A673 (cell line): ENCODE measurements around the gene MSRB3. TPM values are rescaled to one million over a fixed set of nuclear protein-coding genes. Genes with fewer than 3 reads are reported as not detected.

Experiments
- BruUV-seq: library from RNA; stranded (reverse); fragments of 400-500 nt; replicated peaks from 2 replicates; lab custom pipeline; 2021; lab: Mats Ljungman, UMichigan
- CTCF ChIA-PET: fragments of 300-600 bp; sonication (Branson Sonifier 250); formaldehyde crosslinking; loops from one replicate; lab custom pipeline; 2022; ENCODE audit warnings: antibody characterized with exemption; lab: Charles Lee
- POLR2A ChIA-PET: fragments of 300-600 bp; sonication (Branson Sonifier 250); formaldehyde crosslinking; loops from one replicate; lab custom pipeline; 2022; ENCODE audit warnings: antibody characterized with exemption; ENCODE audit not compliant: low non-redundant PET; lab: Charles Lee
- DNase-seq: peaks from one replicate; pipeline ENCODE4 v3.0.0-alpha.2; 2015; ENCODE audit warnings: low spot score
- H3K27ac ChIP-seq: fragments of 200-600 bp; sonication (generic); 2 replicates; pipeline ENCODE4 v1.5.1; 2016; ENCODE audit warnings: mixed run types, low read depth, mild to moderate bottlenecking, mixed read lengths, antibody characterized with exemption, low read length; ENCODE audit not compliant: poor library complexity, severe bottlenecking
- H3K27me3 ChIP-seq: fragments of 200-600 bp; sonication (generic); replicated peaks from 2 replicates; pipeline ENCODE4 v1.6.1; 2017; ENCODE audit warnings: mixed run types, low read depth, mild to moderate bottlenecking, mixed read lengths, antibody characterized with exemption, low read length; ENCODE audit not compliant: insufficient read depth, poor library complexity
- H3K36me3 ChIP-seq: fragments of 200-600 bp; sonication (generic); 2 replicates; pipeline ENCODE4 v1.6.1; 2016; ENCODE audit warnings: mixed run types, mild to moderate bottlenecking, mixed read lengths, antibody characterized with exemption, low read length; ENCODE audit not compliant: insufficient read depth, poor library complexity, severe bottlenecking
- H3K4me1 ChIP-seq: fragments of 200-600 bp; sonication (generic); 2 replicates; pipeline ENCODE4 v1.6.1; 2017; ENCODE audit warnings: mixed run types, mild to moderate bottlenecking, mixed read lengths, antibody characterized with exemption, low read length; ENCODE audit not compliant: insufficient read depth, poor library complexity, severe bottlenecking
- H3K4me3 ChIP-seq: fragments of 200-600 bp; sonication (generic); 2 replicates; pipeline ENCODE4 v1.5.1; 2016; ENCODE audit warnings: low read depth, mixed run types, mild to moderate bottlenecking, mixed read lengths, low read length; ENCODE audit not compliant: poor library complexity, severe bottlenecking
- H3K9me3 ChIP-seq: fragments of 200-600 bp; sonication (generic); 2 replicates; pipeline ENCODE4 v1.6.1; 2016; ENCODE audit warnings: mixed run types, low read depth, mild to moderate bottlenecking, mixed read lengths, antibody characterized with exemption, low read length; ENCODE audit not compliant: poor library complexity, severe bottlenecking
- EZH2 ChIP-seq: fragments of 200-600 bp; sonication (generic); IDR thresholded peaks from 2 replicates; pipeline ENCODE4 v1.6.1; 2017; ENCODE audit warnings: borderline replicate concordance, low read depth, mild to moderate bottlenecking, mixed read lengths, antibody characterized with exemption, low read length; ENCODE audit not compliant: poor library complexity, severe bottlenecking
- intact Hi-C: fragments of 100-400 bp; cut with micrococcal nuclease; formaldehyde crosslinking; loops from one replicate; pipeline ENCODE4 v1.10.0; 2022; ENCODE audit not compliant: unreplicated experiment
- total RNA-seq: library from RNA; stranded (reverse); gene quantifications from 2 replicates; pipeline ENCODE4 v1.2.3, GENCODE V29; 2021
- TF ChIP-seq, protein P1 (sequence below): fragments of 300-800, 200-600 bp; sonication (generic); conservative IDR thresholded peaks from 2 replicates; pipeline ENCODE4 v1.5.1; 2017; ENCODE audit warnings: low read depth, mild to moderate bottlenecking, antibody characterized with exemption, low read length, moderate library complexity, mixed read lengths

MSRB3 gene
- total RNA-seq, 1 experiment from 2014 or later, result 2.1 TPM

DNA sequence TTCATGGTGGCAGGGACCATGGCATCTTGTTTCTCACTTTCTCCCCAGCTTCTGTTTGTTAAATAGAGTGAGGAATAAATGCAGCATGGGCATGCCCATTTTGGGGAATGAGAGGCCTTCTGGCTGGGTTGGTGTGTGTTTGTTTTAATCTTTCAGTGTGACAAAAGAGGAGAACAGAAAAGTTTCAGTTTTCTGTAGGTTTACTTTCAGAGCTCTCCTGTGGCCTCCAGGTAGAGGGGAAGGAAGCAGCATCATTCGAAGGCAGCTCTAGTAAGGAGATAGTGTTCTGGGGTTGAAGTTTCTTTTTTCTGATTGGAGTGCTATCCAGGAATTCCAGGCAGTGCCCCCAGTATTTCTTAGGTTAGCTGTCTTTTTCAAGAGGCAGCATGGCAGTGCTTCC is 15.3 kb downstream of the MSRB3 start:
- BruUV-seq, result no TSS peak
- TF ChIP-seq, protein P1, sequence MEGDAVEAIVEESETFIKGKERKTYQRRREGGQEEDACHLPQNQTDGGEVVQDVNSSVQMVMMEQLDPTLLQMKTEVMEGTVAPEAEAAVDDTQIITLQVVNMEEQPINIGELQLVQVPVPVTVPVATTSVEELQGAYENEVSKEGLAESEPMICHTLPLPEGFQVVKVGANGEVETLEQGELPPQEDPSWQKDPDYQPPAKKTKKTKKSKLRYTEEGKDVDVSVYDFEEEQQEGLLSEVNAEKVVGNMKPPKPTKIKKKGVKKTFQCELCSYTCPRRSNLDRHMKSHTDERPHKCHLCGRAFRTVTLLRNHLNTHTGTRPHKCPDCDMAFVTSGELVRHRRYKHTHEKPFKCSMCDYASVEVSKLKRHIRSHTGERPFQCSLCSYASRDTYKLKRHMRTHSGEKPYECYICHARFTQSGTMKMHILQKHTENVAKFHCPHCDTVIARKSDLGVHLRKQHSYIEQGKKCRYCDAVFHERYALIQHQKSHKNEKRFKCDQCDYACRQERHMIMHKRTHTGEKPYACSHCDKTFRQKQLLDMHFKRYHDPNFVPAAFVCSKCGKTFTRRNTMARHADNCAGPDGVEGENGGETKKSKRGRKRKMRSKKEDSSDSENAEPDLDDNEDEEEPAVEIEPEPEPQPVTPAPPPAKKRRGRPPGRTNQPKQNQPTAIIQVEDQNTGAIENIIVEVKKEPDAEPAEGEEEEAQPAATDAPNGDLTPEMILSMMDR, result no peak
- no peak for TF ChIP-seq EZH2
- Histone ChIP-seq H3K27me3 (no peaks in the 10 kb centered on the region), H3K4me1 (no peaks in the 10 kb centered on the region), H3K36me3 (no peaks in the 10 kb centered on the region), H3K27ac (no peak overlapping the region), H3K9me3 (no peaks in the 10 kb centered on the region), H3K4me3 (no peak overlapping the region)
- DNase-seq, result no peak
- intact Hi-C loops, result no loop called here
- CTCF ChIA-PET, result interaction anchor here (0.6 kb wide), 1 partner anchor 78 kb away, joined by 4 read pairs; no protein-coding TSS in a partner anchor
- POLR2A ChIA-PET, result no interaction called here

DNA sequence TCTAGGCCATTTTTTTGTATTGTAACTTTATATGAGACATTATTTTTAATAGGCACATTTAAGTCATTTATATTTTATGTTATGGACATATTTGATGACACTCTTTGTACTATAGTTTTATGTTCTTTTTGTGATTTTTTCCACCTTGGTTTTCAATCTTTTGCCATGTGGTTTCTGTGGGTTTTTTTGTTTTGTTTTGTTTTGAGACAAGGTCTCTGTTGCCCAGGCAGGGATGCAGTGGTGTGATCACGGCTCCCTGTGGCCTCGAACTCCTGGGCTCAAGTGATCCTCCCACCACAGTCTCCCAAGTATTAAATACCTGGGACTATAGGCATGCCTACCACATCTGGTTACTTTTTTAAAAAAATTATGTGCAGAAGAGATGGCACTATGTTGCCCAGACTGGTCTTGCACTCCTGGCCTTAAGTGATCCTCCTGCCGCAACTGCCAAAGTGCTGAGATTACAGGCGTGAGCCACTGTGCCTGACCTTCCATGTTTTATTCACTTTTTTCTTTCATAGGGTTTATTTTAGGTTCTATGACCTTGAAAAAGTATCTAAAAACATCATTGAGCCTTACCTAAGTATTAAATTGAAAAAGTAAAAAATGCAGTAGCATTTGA is 16.3 kb downstream of the MSRB3 start:
- Histone ChIP-seq H3K27ac (no peak overlapping the region), H3K27me3 (no peaks in the 10 kb centered on the region), H3K4me1 (no peaks in the 10 kb centered on the region), H3K9me3 (no peaks in the 10 kb centered on the region), H3K36me3 (no peaks in the 10 kb centered on the region), H3K4me3 (no peak overlapping the region)
- intact Hi-C loops, result no loop called here
- POLR2A ChIA-PET, result no interaction called here
- BruUV-seq, result no TSS peak
- CTCF ChIA-PET, result no interaction called here
- TF ChIP-seq, protein P1, result no peak
- TF ChIP-seq EZH2, result no peak
- no peak for DNase-seq

DNA sequence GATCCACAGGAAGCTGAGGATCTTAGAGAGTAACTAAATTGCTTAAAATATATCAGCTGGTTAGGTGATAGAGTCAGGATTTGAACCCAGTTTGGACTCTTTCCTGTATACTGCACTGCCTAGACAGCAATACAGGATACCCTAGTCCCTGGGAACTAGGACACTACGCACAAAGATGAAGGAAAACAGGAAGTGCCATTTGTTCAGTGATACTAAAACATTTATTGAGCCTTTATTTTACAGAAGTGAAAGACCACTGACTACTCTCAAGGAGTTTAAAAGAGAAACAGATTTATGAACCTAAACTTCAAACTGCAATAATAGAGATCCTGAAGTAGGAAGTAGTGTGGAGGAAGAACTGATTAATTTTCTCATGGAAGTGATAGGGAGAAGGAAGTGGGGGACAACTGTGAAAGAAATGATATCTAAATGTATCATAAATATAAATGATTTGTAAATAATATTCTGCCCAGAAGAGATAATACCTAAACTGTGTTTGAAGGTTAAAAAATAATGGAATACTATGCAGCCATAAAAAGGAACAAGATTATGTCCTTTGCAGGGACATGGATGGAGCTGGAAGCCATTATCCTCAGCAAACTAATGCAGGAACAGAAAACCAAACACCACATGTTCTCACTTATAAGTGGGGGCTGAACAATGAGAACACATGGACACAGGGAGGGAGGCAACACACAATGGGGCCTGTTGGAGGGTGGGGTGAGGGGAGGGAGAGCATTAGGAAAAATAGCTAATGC is 18.2 kb downstream of the MSRB3 start:
- H3K27ac ChIP-seq, result no peak overlapping the region
- BruUV-seq, result no TSS peak
- H3K36me3 ChIP-seq, result no peaks in the 10 kb centered on the region
- POLR2A ChIA-PET, result no interaction called here
- CTCF ChIA-PET, result no interaction called here
- intact Hi-C loops, result no loop called here
- H3K4me1 ChIP-seq, result no peaks in the 10 kb centered on the region
- no peak overlapping the region for H3K4me3 ChIP-seq
- no peak for DNase-seq
- no peak for TF ChIP-seq EZH2
- TF ChIP-seq, protein P1, result no peak
- no peaks in the 10 kb centered on the region for H3K9me3 ChIP-seq
- no peaks in the 10 kb centered on the region for H3K27me3 ChIP-seq
